GM12878 (cell line): ENCODE results near the gene MIOS. TPM values are rescaled to one million over a fixed set of nuclear protein-coding genes. Genes with fewer than 3 reads are reported as not detected.

Experiments
- ATAC-seq: fragments of 200-7000 bp; cut with Tn5 transposase; 3 replicates; pipeline ENCODE4 v1.9.1; 2020; ENCODE audit warnings: mild to moderate bottlenecking, moderate library complexity
- BruUV-seq: library from RNA; stranded (reverse); fragments of 400-500 nt; replicated peaks from 2 replicates; lab custom pipeline; 2021; lab: Mats Ljungman, UMichigan
- CTCF ChIA-PET: fragments of 300-600 bp; sonication (Branson Sonifier 250); formaldehyde crosslinking; extraction: SDS; loops from one replicate; lab custom pipeline; 2021; ENCODE audit warnings: inconsistent platforms; lab: Yijun Ruan, JAX
- POLR2A ChIA-PET: fragments of 350-600 bp; formaldehyde crosslinking; extraction: SDS; loops from one replicate; lab custom pipeline; 2021; ENCODE audit warnings: inconsistent platforms; lab: Charles Lee
- RAD21 ChIA-PET: fragments of 300-600 bp; sonication (Branson Sonifier 250); formaldehyde crosslinking; loops from one replicate; lab custom pipeline; 2023; ENCODE audit warnings: antibody characterized with exemption; ENCODE audit not compliant: unreplicated experiment; lab: Charles Lee
- SMC1A ChIA-PET: fragments of 300-600 bp; sonication (Branson Sonifier 250); formaldehyde crosslinking; loops from one replicate; lab custom pipeline; 2023; ENCODE audit not compliant: unreplicated experiment, uncharacterized antibody; lab: Charles Lee
- DNase-seq: peaks from one replicate; pipeline ENCODE4 v3.0.0-alpha.2; 2011; ENCODE audit warnings: low read depth, low spot score
- FAIRE-seq: peaks from 3 replicates; lab custom pipeline; 2011; peaks lifted over from hg19 to GRCh38; lab: Jason Lieb, UNC
- H2AFZ ChIP-seq: 2 replicates; pipeline ENCODE4 v1.6.0; 2011; ENCODE audit warnings: low read depth, low read length, control low read depth; ENCODE audit not compliant: control insufficient read depth
- H3K27ac ChIP-seq: 2 replicates; pipeline ENCODE4 v1.5.1; 2011; ENCODE audit warnings: control low read depth; ENCODE audit not compliant: control insufficient read depth, insufficient read depth
- H3K27me3 ChIP-seq, 2 experiments: replicated peaks in 1 of 2; 2 replicates each; pipeline versions ENCODE4 v1.6.0 to v1.6.1; 2011; ENCODE audit warnings: low read length in 1 of 2; ENCODE audit not compliant: control insufficient read depth in 2 of 2, insufficient read depth in 2 of 2
- H3K36me3 ChIP-seq, 2 experiments: 2 replicates each; pipeline ENCODE4 v1.5.1; 2011; ENCODE audit warnings: low read length in 1 of 2; ENCODE audit not compliant: control insufficient read depth in 2 of 2, insufficient read depth in 2 of 2
- H3K4me1 ChIP-seq: 2 replicates; pipeline ENCODE4 v1.6.1; 2011; ENCODE audit warnings: mild to moderate bottlenecking, low read length, moderate library complexity, mixed read lengths; ENCODE audit not compliant: control insufficient read depth, insufficient read depth
- H3K4me2 ChIP-seq: 2 replicates; pipeline ENCODE4 v1.6.0; 2011; ENCODE audit warnings: control low read depth; ENCODE audit not compliant: control insufficient read depth, insufficient read depth
- H3K4me3 ChIP-seq: fragments of 200-600 bp; sonication (generic); 2 replicates; pipeline ENCODE4 v1.5.1; 2016
- H3K79me2 ChIP-seq: 2 replicates; pipeline ENCODE4 v1.6.0; 2011; ENCODE audit warnings: low read length; ENCODE audit not compliant: control insufficient read depth, insufficient read depth
- H3K9ac ChIP-seq: 2 replicates; pipeline ENCODE4 v1.8.0; 2011; ENCODE audit warnings: low read length, control low read depth, mixed read lengths; ENCODE audit not compliant: control insufficient read depth, insufficient read depth
- H3K9me3 ChIP-seq: replicated peaks from 3 replicates; pipeline ENCODE4 v1.5.1; 2011; ENCODE audit warnings: mild to moderate bottlenecking, low read length; ENCODE audit not compliant: control insufficient read depth, insufficient read depth
- H4K20me1 ChIP-seq: 2 replicates; pipeline ENCODE4 v1.6.0; 2011; ENCODE audit not compliant: control insufficient read depth, insufficient read depth
- ATF7 ChIP-seq: fragments of 450-650 bp; IDR thresholded peaks from 2 replicates; pipeline ENCODE4 v1.6.1; 2016; ENCODE audit warnings: low read depth, mild to moderate bottlenecking
- CHD1 ChIP-seq: IDR thresholded peaks from 2 replicates; pipeline ENCODE4 v1.6.1; 2012; ENCODE audit warnings: low read depth, low read length, improper control_type of control experiment
- EZH2 ChIP-seq: IDR thresholded peaks from 2 replicates; pipeline ENCODE4 v1.6.1; 2012; ENCODE audit warnings: low read depth, mild to moderate bottlenecking, control low read depth, inconsistent platforms, low read length, borderline replicate concordance; ENCODE audit not compliant: control insufficient read depth
- KAT2A ChIP-seq: conservative IDR thresholded peaks from 2 replicates; pipeline ENCODE4 v1.6.1; 2011; ENCODE audit warnings: low read depth, low read length; ENCODE audit not compliant: control insufficient read depth
- MAX ChIP-seq: IDR thresholded peaks from 2 replicates; pipeline ENCODE4 v1.6.1; 2012; ENCODE audit warnings: low read depth, low read length, improper control_type of control experiment
- MXI1 ChIP-seq: fragments of 150-350 bp; IDR thresholded peaks from 2 replicates; pipeline ENCODE4 v1.6.1; 2011; ENCODE audit warnings: low read depth, mild to moderate bottlenecking, inconsistent platforms, low read length, improper control_type of control experiment
- NFIC ChIP-seq: IDR thresholded peaks from 2 replicates; pipeline ENCODE4 v1.6.1; 2012; ENCODE audit warnings: low read depth, mild to moderate bottlenecking, inconsistent platforms, low read length, moderate library complexity
- PML ChIP-seq: IDR thresholded peaks from 2 replicates; pipeline ENCODE4 v1.6.1; 2012; ENCODE audit warnings: low read length, inconsistent platforms
- POLR2AphosphoS2 ChIP-seq: IDR thresholded peaks from 2 replicates; pipeline ENCODE4 v1.6.1; 2011; ENCODE audit warnings: low read depth, mild to moderate bottlenecking, low read length, improper control_type of control experiment, moderate library complexity
- POLR2AphosphoS5 ChIP-seq: IDR thresholded peaks from 2 replicates; pipeline ENCODE4 v1.6.1; 2011; ENCODE audit warnings: mild to moderate bottlenecking, low read length, inconsistent platforms
- SMAD1 ChIP-seq: fragments of 450-650 bp; IDR thresholded peaks from 2 replicates; pipeline ENCODE4 v1.6.1; 2018; ENCODE audit warnings: mild to moderate bottlenecking, low read depth; ENCODE audit not compliant: partially characterized antibody
- SP1 ChIP-seq: IDR thresholded peaks from one replicate; pipeline ENCODE4 v1.6.1; 2011; ENCODE audit warnings: low read depth, low read length
- SPI1 ChIP-seq: IDR thresholded peaks from 2 replicates; pipeline ENCODE4 v1.6.1; 2011; ENCODE audit warnings: low read depth, mild to moderate bottlenecking, low read length, moderate library complexity, borderline replicate concordance; ENCODE audit not compliant: insufficient read depth
- STAT1 ChIP-seq: fragments of 450-650 bp; conservative IDR thresholded peaks from 2 replicates; pipeline ENCODE4 v1.6.1; 2014; ENCODE audit warnings: antibody characterized with exemption, mild to moderate bottlenecking
- YBX1 ChIP-seq: fragments of 450-650 bp; IDR thresholded peaks from 2 replicates; pipeline ENCODE4 v1.6.1; 2016; ENCODE audit warnings: antibody characterized with exemption
- ZBED1 ChIP-seq: IDR thresholded peaks from 2 replicates; pipeline ENCODE4 v1.6.1; 2016; ENCODE audit warnings: borderline replicate concordance
- WGBS: methylation state at CpG from one replicate; pipeline ENCODE4 v1.1.6; 2016; ENCODE audit warnings: low lambda C conversion rate; ENCODE audit not compliant: insufficient replicate concordance, insufficient coverage; ENCODE audit errors: missing lambda C conversion rate; 5-methylcytosine and 5-hydroxymethylcytosine counted together
- in situ Hi-C: fragments of 300-500 bp; cut with MboI; formaldehyde crosslinking; loops from 9 replicates; pipeline ENCODE4 v1.14.3; 2018; ENCODE audit warnings: mixed read lengths
- intact Hi-C: fragments of 100-400 bp; cut with micrococcal nuclease; formaldehyde crosslinking; loops from one replicate; pipeline ENCODE4 v1.14.2; 2022; ENCODE audit not compliant: unreplicated experiment
- polyA plus RNA-seq, 11 experiments: library from polyadenylated mRNA; depleted of rRNA in 4 of 11; unstranded in 6 of 11; stranded (reverse) in 5 of 11; fragments of >200 nt; fragmentation: Nextera tagmentation in 4 of 11; fragmentation: Illumina TruSeq in 1 of 11; extraction: Ambion mirVana in 4 of 11; extraction: Trizol in 1 of 11; gene quantifications; 1 replicate in 1 of 11; 2 replicates in 10 of 11; pipeline versions ENCODE4 v1.2.1 to v1.2.3, GENCODE V29; 2011 to 2016; ENCODE audit warnings: inconsistent platforms in 2 of 11, missing spikeins in 2 of 11, low read depth in 1 of 11
- total RNA-seq, 4 experiments: library from RNA; depleted of rRNA in 3 of 4; stranded (reverse); fragments of >200 nt in 3 of 4; fragmentation: Illumina TruSeq in 1 of 4; extraction: Trizol in 1 of 4; gene quantifications; 2 replicates each; pipeline versions ENCODE4 v1.2.1 to v1.2.3, GENCODE V29; 2013 to 2021

Gene MIOS
- total and polyA plus RNA-seq, 10 of the 15 experiments (the other 5 are each of a cell fraction or from before 2014, with no cell fraction given), result 13.1 to 94.9 (median 54.2) TPM

GRCh38 chr7:7609330-7609729, 42.6 kb downstream of the MIOS start:
- Histone ChIP-seq H4K20me1 (no peaks in the 10 kb centered on the region), H3K36me3 (peaks cover 0 to 16% of the 10 kb centered on the region in 2 experiments; a peak in 1 of 4 replicates), H3K4me2 (no peak overlapping the region), H3K9ac (no peak overlapping the region), H3K4me3 (no peak overlapping the region), H3K4me1 (no peaks in the 10 kb centered on the region), H3K27me3 (no peaks in the 10 kb centered on the region), H3K27ac (no peak overlapping the region), H3K9me3 (no peaks in the 10 kb centered on the region), H3K79me2 (no peaks in the 10 kb centered on the region), H2AFZ (no peak overlapping the region)
- ChIA-PET POLR2A (no interaction called here), CTCF (interaction anchor here (0.6 to 2.2 kb wide), 2 partner anchors 14 to 37 kb away, joined by 3 to 8 read pairs; no protein-coding TSS in a partner anchor), RAD21 (no interaction called here), SMC1A (no interaction called here)
- in situ Hi-C loops (no loop called here), intact Hi-C loops (no loop called here)
- TF ChIP-seq KAT2A (no peak), ATF7 (no peak), YBX1 (no peak), MXI1 (no peak), SMAD1 (no peak), PML (no peak), MAX (no peak)
- ATAC-seq (no peak), DNase-seq (no peak), FAIRE-seq (no peak)
- WGBS, result 98% methylated on average over 2 of the region's 2 CpGs
- no TSS peak for BruUV-seq

- RAD21 ChIA-PET, result no interaction called here
- no peaks in the 10 kb centered on the region for H3K9me3 ChIP-seq
- no peak overlapping the region for H2AFZ ChIP-seq
Measured at GRCh38 chr7:7612519-7612918, 45.8 kb downstream of the MIOS start.

More at GRCh38 chr7:7612519-7612918, 45.8 kb downstream of the MIOS start:
- TF ChIP-seq SPI1 (no peak), CHD1 (no peak), EZH2 (no peak), NFIC (no peak), SP1 (no peak), ZBED1 (no peak), POLR2AphosphoS5 (no peak), STAT1 (no peak), POLR2AphosphoS2 (no peak), KAT2A (no peak)
- no peak overlapping the region for H3K4me2 ChIP-seq
- no peaks in the 10 kb centered on the region for H3K27me3 ChIP-seq
- 100% methylated on average over 1 of the region's 1 CpG for WGBS
- POLR2A ChIA-PET, result no interaction called here
- H3K9ac ChIP-seq, result no peak overlapping the region
- no peak overlapping the region for H3K27ac ChIP-seq
- ATAC-seq (no peak), FAIRE-seq (no peak), DNase-seq (no peak)
- no peaks in the 10 kb centered on the region for H3K4me1 ChIP-seq
- no TSS peak for BruUV-seq
- H3K36me3 ChIP-seq, result peaks cover 0 to 2% of the 10 kb centered on the region in 2 experiments; a peak in 1 of 4 replicates
- no peaks in the 10 kb centered on the region for H3K79me2 ChIP-seq
- no peaks in the 10 kb centered on the region for H4K20me1 ChIP-seq
- intact Hi-C loops, result no loop called here
- no peak overlapping the region for H3K4me3 ChIP-seq
- CTCF ChIA-PET, result no interaction called here
- SMC1A ChIA-PET, result interaction anchor here (0.8 to 0.9 kb wide), 3 partner anchors 8 to 605 kb away, joined by 3 read pairs; no protein-coding TSS in a partner anchor
- in situ Hi-C loops, result no loop called here
